ELR (cell line): ENCODE results near the gene OR13G1.

ENCODE experiments used
- DNase-seq: peaks from one replicate; pipeline ENCODE4 v3.0.0-alpha.2; 2015; ENCODE audit warnings: low read depth

Gene OR13G1

GRCh38 chr1:247679639-247680038 is at the start of gene OR13G1:
Gene OR13G1, minus strand, starts transcription at chr1:247679739. Its CDS starts 6,698 bp downstream, at chr1:247673041.
- no peak for DNase-seq

- DNase-seq: no peak
Measured at GRCh38 chr1:247721222-247721621, 41.7 kb upstream of the OR13G1 start.

GRCh38 chr1:247716546-247716945 is 37.0 kb upstream of the OR13G1 start, which contains the start of gene OR6F1:
Gene OR6F1, minus strand, starts transcription at chr1:247716646. Its CDS starts 3,891 bp downstream, at chr1:247712755.
- DNase-seq: no peak

GRCh38 chr1:247713753-247714152 is 34.2 kb upstream of the OR13G1 start:
- DNase-seq: no peak

- peak; percentile 1 for DNase-seq
Measured at GRCh38 chr1:247710681-247711080, 31.1 kb upstream of the OR13G1 start.

GRCh38 chr1:247701338-247701737 is 21.8 kb upstream of the OR13G1 start:
- no peak for DNase-seq

GRCh38 chr1:247681288-247681897 is 1.9 kb upstream of the OR13G1 start:
- peak; percentile 58 for DNase-seq

- no peak for DNase-seq
Measured at GRCh38 chr1:247680171-247680570, 632 bp upstream of the OR13G1 start.

- no peak for DNase-seq
Measured at GRCh38 chr1:247669225-247669624, 10.3 kb downstream of the OR13G1 start.

GRCh38 chr1:247656221-247656875 is 23.2 kb downstream of the OR13G1 start:
- DNase-seq: no peak

GRCh38 chr1:247653040-247653439 is 26.5 kb downstream of the OR13G1 start:
- DNase-seq: no peak

GRCh38 chr1:247647864-247648263 is 31.7 kb downstream of the OR13G1 start:
- no peak for DNase-seq

- DNase-seq: no peak
Measured at GRCh38 chr1:247646867-247647266, 32.7 kb downstream of the OR13G1 start.

- DNase-seq: no peak
Measured at GRCh38 chr1:247642742-247643141, 36.8 kb downstream of the OR13G1 start.

GRCh38 chr1:247639381-247639981 is 40.1 kb downstream of the OR13G1 start:
- DNase-seq: peak; percentile 30

GRCh38 chr1:247638781-247639180 is 40.8 kb downstream of the OR13G1 start:
- DNase-seq: no peak

- no peak for DNase-seq
Measured at GRCh38 chr1:247638011-247638410, 41.5 kb downstream of the OR13G1 start.

- no peak for DNase-seq
Measured at GRCh38 chr1:247627951-247628350, 51.6 kb downstream of the OR13G1 start.
